ENCODE data around the gene ATAD1. TPM values are rescaled to one million over a fixed set of nuclear protein-coding genes. Genes with fewer than 3 reads are reported as not detected.

Gene ATAD1
- total and polyA plus RNA-seq, 10 of the 15 experiments (the other 5 are each of a cell fraction or from before 2014, with no cell fraction given), result 24.7 to 59.3 (median 41.1) TPM

DNA sequence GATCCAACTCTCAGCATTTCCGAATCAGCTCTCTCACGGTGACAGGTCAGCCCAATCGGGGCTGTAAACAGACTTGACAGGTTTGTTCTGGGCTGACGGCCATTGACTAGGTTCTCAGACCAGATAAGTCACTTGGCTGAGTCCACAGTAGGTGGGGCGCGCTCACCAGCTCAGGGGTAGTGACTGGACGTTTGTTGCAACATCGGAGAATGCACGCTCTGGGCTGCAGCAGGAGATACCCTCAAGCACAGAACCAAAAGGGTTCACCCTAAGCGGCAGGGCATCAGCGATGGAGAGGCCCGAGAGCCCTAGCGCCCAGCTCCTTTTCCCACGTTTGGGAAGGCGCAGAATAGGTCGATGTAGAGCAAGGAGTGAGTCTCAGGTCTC is 43.5 kb upstream of the ATAD1 start:
- H3K36me3 ChIP-seq (ENCODE audit: control insufficient read depth in 2 of 2, insufficient read depth in 2 of 2, low read length in 1 of 2), result no peaks in the 10 kb centered on the region
- no peaks in the 10 kb centered on the region for H3K27me3 ChIP-seq (replicated peaks in 1 of 2; ENCODE audit: control insufficient read depth in 2 of 2, insufficient read depth in 2 of 2, low read length in 1 of 2)
- H2AFZ ChIP-seq (ENCODE audit: control insufficient read depth, low read depth, low read length), result peak overlapping the region; percentile 96
- peak; percentile 31 for ATAC-seq
- peaks cover 61% of the 10 kb centered on the region for H3K79me2 ChIP-seq (ENCODE audit: control insufficient read depth, insufficient read depth, low read length)
- peak overlapping the region; percentile 89 for H3K4me2 ChIP-seq (ENCODE audit: control insufficient read depth, insufficient read depth)
- no peak for FAIRE-seq
- in situ Hi-C loops (cut with MboI), result loop anchor here (5.0 to 10.0 kb wide), 5 partner anchors 203 to 691 kb away; no protein-coding TSS in a partner anchor
- ChIA-PET POLR2A (interaction anchor here (0.7 to 3.3 kb wide), 21 partner anchors 10 to 531 kb away, joined by 3 to 53 read pairs (median 5); partner anchors contain the start of gene ATAD1), CTCF (interaction anchor here (0.6 to 3.8 kb wide), 18 partner anchors 10 to 691 kb away, joined by 3 to 98 read pairs (median 4); no protein-coding TSS in a partner anchor), RAD21 (ENCODE audit: unreplicated experiment) (interaction anchor here (0.8 to 6.4 kb wide), 20 partner anchors 10 to 693 kb away, joined by 3 to 158 read pairs (median 10); no protein-coding TSS in a partner anchor), SMC1A (ENCODE audit: uncharacterized antibody, unreplicated experiment) (interaction anchor here (0.7 to 6.9 kb wide), 25 partner anchors 10 to 693 kb away, joined by 3 to 140 read pairs (median 7); partner anchors contain the start of gene ATAD1)
- no peaks in the 10 kb centered on the region; the same call in 2 of the 3 replicates for H3K9me3 ChIP-seq (replicated peaks; ENCODE audit: control insufficient read depth, insufficient read depth, low read length)
- H3K4me3 ChIP-seq, result peak overlapping the region; percentile 84
- peaks cover 8% of the 10 kb centered on the region for H3K4me1 ChIP-seq (ENCODE audit: control insufficient read depth, insufficient read depth, low read length)
- H4K20me1 ChIP-seq (ENCODE audit: control insufficient read depth, insufficient read depth), result no peaks in the 10 kb centered on the region
- under 1% methylated on average over 16 of the region's 16 CpGs for WGBS (ENCODE audit: insufficient coverage, insufficient replicate concordance, low lambda C conversion rate, missing lambda C conversion rate)
- intact Hi-C loops (cut with micrococcal nuclease; ENCODE audit: unreplicated experiment), result loop anchor here (1.0 to 5.0 kb wide), 5 partner anchors 71 to 691 kb away; no protein-coding TSS in a partner anchor
- DNase-seq (ENCODE audit: low read depth, low spot score), result peak; percentile 47
- peak overlapping the region; percentile 98 for H3K27ac ChIP-seq (ENCODE audit: control insufficient read depth, insufficient read depth)
- peak overlapping the region; percentile 99 for H3K9ac ChIP-seq (ENCODE audit: control insufficient read depth, insufficient read depth, low read length)
- BruUV-seq (replicated peaks), result TSS peak; percentile 82
- TF ChIP-seq EED (IDR thresholded peaks at IDR 0.05; ENCODE audit: low read depth), result no peak
- TF ChIP-seq, protein P1, sequence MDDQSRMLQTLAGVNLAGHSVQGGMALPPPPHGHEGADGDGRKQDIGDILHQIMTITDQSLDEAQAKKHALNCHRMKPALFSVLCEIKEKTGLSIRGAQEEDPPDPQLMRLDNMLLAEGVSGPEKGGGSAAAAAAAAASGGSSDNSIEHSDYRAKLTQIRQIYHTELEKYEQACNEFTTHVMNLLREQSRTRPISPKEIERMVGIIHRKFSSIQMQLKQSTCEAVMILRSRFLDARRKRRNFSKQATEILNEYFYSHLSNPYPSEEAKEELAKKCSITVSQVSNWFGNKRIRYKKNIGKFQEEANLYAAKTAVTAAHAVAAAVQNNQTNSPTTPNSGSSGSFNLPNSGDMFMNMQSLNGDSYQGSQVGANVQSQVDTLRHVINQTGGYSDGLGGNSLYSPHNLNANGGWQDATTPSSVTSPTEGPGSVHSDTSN (IDR thresholded peaks at IDR 0.05; ENCODE audit: insufficient replicate concordance, low read depth, low read length), result peak; percentile 9
- peak; percentile 29; the same call in 1 of the 2 replicates for TF ChIP-seq CHD2 (IDR thresholded peaks at IDR 0.05; ENCODE audit: borderline replicate concordance, low read depth, low read length)
- TF ChIP-seq, protein P2, sequence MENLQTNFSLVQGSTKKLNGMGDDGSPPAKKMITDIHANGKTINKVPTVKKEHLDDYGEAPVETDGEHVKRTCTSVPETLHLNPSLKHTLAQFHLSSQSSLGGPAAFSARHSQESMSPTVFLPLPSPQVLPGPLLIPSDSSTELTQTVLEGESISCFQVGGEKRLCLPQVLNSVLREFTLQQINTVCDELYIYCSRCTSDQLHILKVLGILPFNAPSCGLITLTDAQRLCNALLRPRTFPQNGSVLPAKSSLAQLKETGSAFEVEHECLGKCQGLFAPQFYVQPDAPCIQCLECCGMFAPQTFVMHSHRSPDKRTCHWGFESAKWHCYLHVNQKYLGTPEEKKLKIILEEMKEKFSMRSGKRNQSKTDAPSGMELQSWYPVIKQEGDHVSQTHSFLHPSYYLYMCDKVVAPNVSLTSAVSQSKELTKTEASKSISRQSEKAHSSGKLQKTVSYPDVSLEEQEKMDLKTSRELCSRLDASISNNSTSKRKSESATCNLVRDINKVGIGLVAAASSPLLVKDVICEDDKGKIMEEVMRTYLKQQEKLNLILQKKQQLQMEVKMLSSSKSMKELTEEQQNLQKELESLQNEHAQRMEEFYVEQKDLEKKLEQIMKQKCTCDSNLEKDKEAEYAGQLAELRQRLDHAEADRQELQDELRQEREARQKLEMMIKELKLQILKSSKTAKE (IDR thresholded peaks at IDR 0.05; ENCODE audit: low read depth, poor library complexity, severe bottlenecking), result no peak
- peak; percentile 65 for TF ChIP-seq RAD21 (IDR thresholded peaks at IDR 0.05; ENCODE audit: insufficient read depth, low read depth, low read length)
- no peak for TF ChIP-seq CREM (IDR thresholded peaks at IDR 0.05; ENCODE audit: low read depth)
- TF ChIP-seq, protein P3, sequence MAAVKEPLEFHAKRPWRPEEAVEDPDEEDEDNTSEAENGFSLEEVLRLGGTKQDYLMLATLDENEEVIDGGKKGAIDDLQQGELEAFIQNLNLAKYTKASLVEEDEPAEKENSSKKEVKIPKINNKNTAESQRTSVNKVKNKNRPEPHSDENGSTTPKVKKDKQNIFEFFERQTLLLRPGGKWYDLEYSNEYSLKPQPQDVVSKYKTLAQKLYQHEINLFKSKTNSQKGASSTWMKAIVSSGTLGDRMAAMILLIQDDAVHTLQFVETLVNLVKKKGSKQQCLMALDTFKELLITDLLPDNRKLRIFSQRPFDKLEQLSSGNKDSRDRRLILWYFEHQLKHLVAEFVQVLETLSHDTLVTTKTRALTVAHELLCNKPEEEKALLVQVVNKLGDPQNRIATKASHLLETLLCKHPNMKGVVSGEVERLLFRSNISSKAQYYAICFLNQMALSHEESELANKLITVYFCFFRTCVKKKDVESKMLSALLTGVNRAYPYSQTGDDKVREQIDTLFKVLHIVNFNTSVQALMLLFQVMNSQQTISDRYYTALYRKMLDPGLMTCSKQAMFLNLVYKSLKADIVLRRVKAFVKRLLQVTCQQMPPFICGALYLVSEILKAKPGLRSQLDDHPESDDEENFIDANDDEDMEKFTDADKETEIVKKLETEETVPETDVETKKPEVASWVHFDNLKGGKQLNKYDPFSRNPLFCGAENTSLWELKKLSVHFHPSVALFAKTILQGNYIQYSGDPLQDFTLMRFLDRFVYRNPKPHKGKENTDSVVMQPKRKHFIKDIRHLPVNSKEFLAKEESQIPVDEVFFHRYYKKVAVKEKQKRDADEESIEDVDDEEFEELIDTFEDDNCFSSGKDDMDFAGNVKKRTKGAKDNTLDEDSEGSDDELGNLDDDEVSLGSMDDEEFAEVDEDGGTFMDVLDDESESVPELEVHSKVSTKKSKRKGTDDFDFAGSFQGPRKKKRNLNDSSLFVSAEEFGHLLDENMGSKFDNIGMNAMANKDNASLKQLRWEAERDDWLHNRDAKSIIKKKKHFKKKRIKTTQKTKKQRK (IDR thresholded peaks at IDR 0.05; ENCODE audit: low read depth, low read length), result no peak
- no peak for TF ChIP-seq ZNF622 (IDR thresholded peaks at IDR 0.05)
- peak; percentile 41; the same call in 1 of the 2 replicates for TF ChIP-seq TAF1 (IDR thresholded peaks at IDR 0.05; ENCODE audit: borderline replicate concordance, low read depth, low read length)
- TF ChIP-seq, protein P4, sequence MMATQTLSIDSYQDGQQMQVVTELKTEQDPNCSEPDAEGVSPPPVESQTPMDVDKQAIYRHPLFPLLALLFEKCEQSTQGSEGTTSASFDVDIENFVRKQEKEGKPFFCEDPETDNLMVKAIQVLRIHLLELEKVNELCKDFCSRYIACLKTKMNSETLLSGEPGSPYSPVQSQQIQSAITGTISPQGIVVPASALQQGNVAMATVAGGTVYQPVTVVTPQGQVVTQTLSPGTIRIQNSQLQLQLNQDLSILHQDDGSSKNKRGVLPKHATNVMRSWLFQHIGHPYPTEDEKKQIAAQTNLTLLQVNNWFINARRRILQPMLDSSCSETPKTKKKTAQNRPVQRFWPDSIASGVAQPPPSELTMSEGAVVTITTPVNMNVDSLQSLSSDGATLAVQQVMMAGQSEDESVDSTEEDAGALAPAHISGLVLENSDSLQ (IDR thresholded peaks at IDR 0.05), result peak; percentile 54; the same call in 1 of the 2 replicates
- TF ChIP-seq SMC3 (IDR thresholded peaks at IDR 0.05; ENCODE audit: borderline replicate concordance, low read length), result peak; percentile 25; the same call in 1 of the 2 replicates
- TF ChIP-seq POLR2AphosphoS2 (IDR thresholded peaks at IDR 0.05; ENCODE audit: low read depth, low read length), result no peak
- TF ChIP-seq MXI1 (IDR thresholded peaks at IDR 0.05; ENCODE audit: low read depth, low read length), result 0 out of 2 replicates have a peak, but pooled peaks have one; percentile 5

All from GM12878 (cell line).